H1 (cell line): ENCODE data around the gene LTF.

Experiments used
- BCL11A ChIP-seq, 2 experiments: IDR thresholded peaks; one replicate each; pipeline ENCODE4 v1.6.1; 2011; ENCODE audit warnings: low read depth in 2 of 2, low read length in 2 of 2, mild to moderate bottlenecking in 2 of 2
- CHD2 ChIP-seq: IDR thresholded peaks from 2 replicates; pipeline ENCODE4 v1.6.1; 2012; ENCODE audit warnings: low read length, improper control_type of control experiment
- NRF1 ChIP-seq: IDR thresholded peaks from 2 replicates; pipeline ENCODE4 v1.6.1; 2011; ENCODE audit warnings: mild to moderate bottlenecking, low read depth, low read length, improper control_type of control experiment
- POLR2A ChIP-seq, 2 experiments: IDR thresholded peaks; 1 replicate in 1 of 2; 2 replicates in 1 of 2; pipeline ENCODE4 v1.6.1; 2011; ENCODE audit warnings: low read depth in 2 of 2, low read length in 2 of 2, mild to moderate bottlenecking in 2 of 2; ENCODE audit errors: control extremely low read depth in 1 of 2
- TF ChIP-seq, protein P1 (sequence below), 3 experiments: IDR thresholded peaks; 1 replicate in 2 of 3; 2 replicates in 1 of 3; pipeline versions ENCODE4 v1.5.1 to v1.6.1; 2011; ENCODE audit warnings: low read length in 3 of 3, mild to moderate bottlenecking in 3 of 3, inconsistent platforms in 2 of 3, low read depth in 1 of 3, moderate library complexity in 1 of 3; ENCODE audit not compliant: insufficient read depth in 1 of 3; ENCODE audit errors: control extremely low read depth in 1 of 3

DNA sequence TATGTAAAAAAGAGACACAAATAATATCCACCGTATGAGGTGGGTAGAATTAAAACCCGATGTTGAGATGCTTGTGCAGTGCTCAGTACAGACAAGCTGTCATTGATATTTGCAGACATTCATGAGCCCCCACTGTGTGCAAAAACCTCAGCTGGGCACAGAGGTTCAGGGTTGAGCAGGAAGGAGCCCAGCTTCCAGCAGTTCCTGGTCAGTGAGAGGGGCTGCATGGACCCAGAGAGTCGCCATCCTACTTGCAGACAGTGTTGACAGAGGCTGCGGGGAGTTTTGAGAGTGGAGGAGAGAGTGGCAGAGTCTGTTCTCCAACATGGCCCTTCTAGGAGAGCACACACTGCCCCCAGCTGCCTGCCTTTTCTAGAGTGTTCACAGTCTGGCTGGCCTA is 6.1 kb upstream of the LTF start:
- TF ChIP-seq NRF1 (no peak), CHD2 (no peak), POLR2A (IDR thresholded peaks at IDR 0.05; ENCODE audit: control extremely low read depth in 1 of 2, low read depth in 2 of 2, low read length in 2 of 2) (no peak), BCL11A (IDR thresholded peaks at IDR 0.05; ENCODE audit: low read depth in 2 of 2, low read length in 2 of 2) (no peak)
- TF ChIP-seq, protein P1, sequence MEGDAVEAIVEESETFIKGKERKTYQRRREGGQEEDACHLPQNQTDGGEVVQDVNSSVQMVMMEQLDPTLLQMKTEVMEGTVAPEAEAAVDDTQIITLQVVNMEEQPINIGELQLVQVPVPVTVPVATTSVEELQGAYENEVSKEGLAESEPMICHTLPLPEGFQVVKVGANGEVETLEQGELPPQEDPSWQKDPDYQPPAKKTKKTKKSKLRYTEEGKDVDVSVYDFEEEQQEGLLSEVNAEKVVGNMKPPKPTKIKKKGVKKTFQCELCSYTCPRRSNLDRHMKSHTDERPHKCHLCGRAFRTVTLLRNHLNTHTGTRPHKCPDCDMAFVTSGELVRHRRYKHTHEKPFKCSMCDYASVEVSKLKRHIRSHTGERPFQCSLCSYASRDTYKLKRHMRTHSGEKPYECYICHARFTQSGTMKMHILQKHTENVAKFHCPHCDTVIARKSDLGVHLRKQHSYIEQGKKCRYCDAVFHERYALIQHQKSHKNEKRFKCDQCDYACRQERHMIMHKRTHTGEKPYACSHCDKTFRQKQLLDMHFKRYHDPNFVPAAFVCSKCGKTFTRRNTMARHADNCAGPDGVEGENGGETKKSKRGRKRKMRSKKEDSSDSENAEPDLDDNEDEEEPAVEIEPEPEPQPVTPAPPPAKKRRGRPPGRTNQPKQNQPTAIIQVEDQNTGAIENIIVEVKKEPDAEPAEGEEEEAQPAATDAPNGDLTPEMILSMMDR (IDR thresholded peaks at IDR 0.05; ENCODE audit: control extremely low read depth in 1 of 3, insufficient read depth in 1 of 3, low read depth in 1 of 3, low read length in 3 of 3): no peak
